Left hindlimb (tissue), 1 donor: ENCODE data around the gene ZBTB9.
"Not testable (repeated sequence)": the region's sequence is repeated elsewhere in the genome, so short reads cannot be mapped to it uniquely, and the experiment has no call there.

ENCODE experiments used
- DNase-seq: peaks from one replicate; pipeline ENCODE4 v3.0.0-alpha.2; 2018

Gene ZBTB9

GRCh38 chr6:33466075-33466735, 11.8 kb downstream of the ZBTB9 start:
- DNase-seq = no peak

- DNase-seq = no peak
Measured at GRCh38 chr6:33467091-33467490, 12.7 kb downstream of the ZBTB9 start.

GRCh38 chr6:33469661-33470060, 15.3 kb downstream of the ZBTB9 start:
- no peak for DNase-seq

- no peak for DNase-seq
Measured at GRCh38 chr6:33477864-33478263, 23.5 kb downstream of the ZBTB9 start.

GRCh38 chr6:33481192-33481591, 26.8 kb downstream of the ZBTB9 start:
- no peak for DNase-seq

- DNase-seq = not testable (repeated sequence)
Measured at GRCh38 chr6:33482620-33483019, 28.2 kb downstream of the ZBTB9 start.

- no peak for DNase-seq
Measured at GRCh38 chr6:33483678-33484077, 29.3 kb downstream of the ZBTB9 start.

GRCh38 chr6:33484673-33485262, 30.4 kb downstream of the ZBTB9 start:
- not testable (repeated sequence) for DNase-seq

GRCh38 chr6:33485680-33486079, 31.3 kb downstream of the ZBTB9 start:
- DNase-seq = not testable (repeated sequence)

- no peak for DNase-seq
Measured at GRCh38 chr6:33488339-33488738, 34.0 kb downstream of the ZBTB9 start.

GRCh38 chr6:33490198-33490597, 35.8 kb downstream of the ZBTB9 start:
- no peak for DNase-seq

- DNase-seq = no peak
Measured at GRCh38 chr6:33490621-33491020, 36.2 kb downstream of the ZBTB9 start.

- DNase-seq = no peak
Measured at GRCh38 chr6:33492093-33492492, 37.7 kb downstream of the ZBTB9 start.

GRCh38 chr6:33497157-33497556, 42.8 kb downstream of the ZBTB9 start:
- no peak for DNase-seq

- no peak for DNase-seq
Measured at GRCh38 chr6:33502486-33502885, 48.1 kb downstream of the ZBTB9 start.

- DNase-seq = no peak
Measured at GRCh38 chr6:33504486-33504885, 50.1 kb downstream of the ZBTB9 start.

- no peak for DNase-seq
Measured at GRCh38 chr6:33505548-33506370, 51.4 kb downstream of the ZBTB9 start.
